Ovary (tissue), 3 donors: ENCODE data around the gene ROPN1B.

Source experiments
- EP300 ChIP-seq: sonication (generic); formaldehyde crosslinking; IDR thresholded peaks from one replicate; pipeline ENCODE4 v1.6.1; 2017; ENCODE audit warnings: antibody characterized with exemption
- POLR2A ChIP-seq: fragments of 450-650 bp; IDR thresholded peaks from one replicate; pipeline ENCODE4 v1.6.1; 2017; ENCODE audit warnings: antibody characterized with exemption, mild to moderate bottlenecking, moderate library complexity
- TF ChIP-seq, protein P1 (sequence below), 3 donors: fragments of 450-650 bp in 2 of 3; fragments of 200-600 bp in 1 of 3; IDR thresholded peaks; one replicate each; pipeline versions ENCODE4 v1.5.1 to v1.8.0; 2016 to 2022; ENCODE audit warnings: antibody characterized with exemption in 3 of 3, mild to moderate bottlenecking in 1 of 3
- donor health status: DM: no; HTN: no; CAD: no.

DNA sequence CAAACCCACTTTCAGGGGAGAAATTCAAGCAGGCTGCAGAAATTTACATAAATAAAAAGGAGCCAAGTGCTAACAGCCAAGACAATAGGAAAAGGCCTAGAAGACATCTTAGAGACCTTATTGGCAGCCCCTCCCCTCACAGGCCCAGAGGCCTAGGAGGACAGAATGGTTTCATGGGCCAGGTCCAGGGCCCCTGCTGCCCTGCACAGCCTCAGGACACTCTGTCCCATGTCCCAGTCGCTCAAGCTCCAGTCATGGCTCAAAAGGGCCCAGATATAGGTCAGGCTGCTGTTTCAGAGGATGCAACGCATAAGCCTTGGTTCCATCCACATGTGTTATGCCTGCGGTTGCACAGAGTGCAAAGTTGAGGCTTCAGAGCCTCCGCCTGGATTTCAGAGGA lies 59.1 kb downstream of the ROPN1B start:
- TF ChIP-seq, protein P1, sequence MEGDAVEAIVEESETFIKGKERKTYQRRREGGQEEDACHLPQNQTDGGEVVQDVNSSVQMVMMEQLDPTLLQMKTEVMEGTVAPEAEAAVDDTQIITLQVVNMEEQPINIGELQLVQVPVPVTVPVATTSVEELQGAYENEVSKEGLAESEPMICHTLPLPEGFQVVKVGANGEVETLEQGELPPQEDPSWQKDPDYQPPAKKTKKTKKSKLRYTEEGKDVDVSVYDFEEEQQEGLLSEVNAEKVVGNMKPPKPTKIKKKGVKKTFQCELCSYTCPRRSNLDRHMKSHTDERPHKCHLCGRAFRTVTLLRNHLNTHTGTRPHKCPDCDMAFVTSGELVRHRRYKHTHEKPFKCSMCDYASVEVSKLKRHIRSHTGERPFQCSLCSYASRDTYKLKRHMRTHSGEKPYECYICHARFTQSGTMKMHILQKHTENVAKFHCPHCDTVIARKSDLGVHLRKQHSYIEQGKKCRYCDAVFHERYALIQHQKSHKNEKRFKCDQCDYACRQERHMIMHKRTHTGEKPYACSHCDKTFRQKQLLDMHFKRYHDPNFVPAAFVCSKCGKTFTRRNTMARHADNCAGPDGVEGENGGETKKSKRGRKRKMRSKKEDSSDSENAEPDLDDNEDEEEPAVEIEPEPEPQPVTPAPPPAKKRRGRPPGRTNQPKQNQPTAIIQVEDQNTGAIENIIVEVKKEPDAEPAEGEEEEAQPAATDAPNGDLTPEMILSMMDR (IDR thresholded peaks at IDR 0.05): no peak
- TF ChIP-seq EP300 (no peak), POLR2A (no peak)
